A549 (cell line): Measurements from ENCODE around the gene NEUROD1. TPM values are rescaled to one million over a fixed set of nuclear protein-coding genes. Genes with fewer than 3 reads are reported as not detected.

Experiments used
- ATAC-seq, 2 experiments: fragments of 200-7000 bp in 1 of 2; fragments of >200 bp in 1 of 2; cut with Nextera tagmentation in 1 of 2; cut with Tn5 transposase in 1 of 2; 3 replicates each; pipeline versions ENCODE4 v1.8.0 to v1.9.1; 2018 to 2020; ENCODE audit warnings: mild to moderate bottlenecking in 1 of 2, moderate library complexity in 1 of 2
- CTCF ChIA-PET: fragments of 300-600 bp; sonication (Branson Sonifier 250); formaldehyde crosslinking; extraction: SDS; loops from one replicate; lab custom pipeline; 2021; ENCODE audit warnings: antibody characterized with exemption, inconsistent platforms; lab: Yijun Ruan, JAX
- POLR2A ChIA-PET: fragments of 350-600 bp; formaldehyde crosslinking; extraction: SDS; loops from one replicate; lab custom pipeline; 2021; ENCODE audit warnings: antibody characterized with exemption, inconsistent platforms; lab: Yijun Ruan, JAX
- DNase-seq, 2 experiments: peaks; one replicate each; pipeline versions ENCODE4 v3.0.0 to v3.0.0-alpha.2; 2011 to 2016; ENCODE audit warnings: low read depth in 1 of 2, low spot score in 1 of 2
- FAIRE-seq: peaks from 2 replicates; lab custom pipeline; 2011; peaks lifted over from hg19 to GRCh38; lab: Jason Lieb, UNC
- H3K27ac ChIP-seq, 2 experiments: fragments of >200 bp; sonication (Bioruptor Twin); formaldehyde crosslinking; 3 replicates each; pipeline ENCODE4 v1.5.1; 2016 to 2017
- H3K4me1 ChIP-seq: fragments of >200 bp; sonication (Bioruptor Twin); formaldehyde crosslinking; 3 replicates; pipeline ENCODE4 v1.6.1; 2016
- H3K4me2 ChIP-seq: fragments of >200 bp; sonication (Bioruptor Twin); formaldehyde crosslinking; 3 replicates; pipeline ENCODE4 v1.6.1; 2016
- H3K4me3 ChIP-seq: fragments of >200 bp; sonication (Bioruptor Twin); formaldehyde crosslinking; 3 replicates; pipeline ENCODE4 v1.5.1; 2016
- H3K9me3 ChIP-seq: fragments of >200 bp; sonication (Bioruptor Twin); formaldehyde crosslinking; 3 replicates; pipeline ENCODE4 v1.6.1; 2016
- BCL3 ChIP-seq: fragments of >200 bp; sonication (Bioruptor Twin); formaldehyde crosslinking; IDR thresholded peaks from 3 replicates; pipeline ENCODE4 v1.6.1; 2016
- EHF ChIP-seq: fragments of 250-450 bp; sonication (Bioruptor Pico); IDR thresholded peaks from 2 replicates; pipeline ENCODE4 v1.5.0; 2020; ENCODE audit warnings: mild to moderate bottlenecking
- FOSB ChIP-seq: fragments of 250-450 bp; sonication (Bioruptor Pico); IDR thresholded peaks from 2 replicates; pipeline ENCODE4 v1.5.0; 2020; ENCODE audit warnings: mild to moderate bottlenecking, moderate library complexity
- FOXS1 ChIP-seq: fragments of 250-450 bp; sonication (Bioruptor Pico); IDR thresholded peaks from 2 replicates; pipeline ENCODE4 v1.5.0; 2020; ENCODE audit warnings: mild to moderate bottlenecking, moderate library complexity
- HDAC2 ChIP-seq: fragments of 200-600 bp; sonication (generic); IDR thresholded peaks from 2 replicates; pipeline ENCODE4 v1.6.1; 2016
- HEYL ChIP-seq: fragments of 250-450 bp; sonication (Bioruptor Pico); IDR thresholded peaks from 2 replicates; pipeline ENCODE4 v1.8.0; 2021; ENCODE audit warnings: mild to moderate bottlenecking, moderate library complexity
- HOXB5 ChIP-seq: fragments of 250-450 bp; sonication (Bioruptor Pico); IDR thresholded peaks from 2 replicates; pipeline ENCODE4 v1.5.0; 2020; ENCODE audit warnings: mild to moderate bottlenecking, moderate library complexity
- JUN ChIP-seq, 2 experiments: fragments of >200 bp; sonication (Bioruptor Twin); formaldehyde crosslinking; IDR thresholded peaks; 2 replicates in 1 of 2; 3 replicates in 1 of 2; pipeline ENCODE4 v1.6.1; 2016 to 2017
- JUNB ChIP-seq: fragments of >200 bp; sonication (Bioruptor Twin); formaldehyde crosslinking; IDR thresholded peaks from 2 replicates; pipeline ENCODE4 v1.6.1; 2016
- KDM5A ChIP-seq: fragments of 200-600 bp; sonication (generic); IDR thresholded peaks from 2 replicates; pipeline ENCODE4 v1.6.1; 2016; ENCODE audit warnings: antibody characterized with exemption, mild to moderate bottlenecking
- MYC ChIP-seq: IDR thresholded peaks from 2 replicates; pipeline ENCODE4 v1.6.1; 2012; ENCODE audit warnings: mild to moderate bottlenecking, inconsistent platforms, low read length, improper control_type of control experiment, borderline replicate concordance
- NFE2L2 ChIP-seq: fragments of 150-350 bp; conservative IDR thresholded peaks from 2 replicates; pipeline ENCODE4 v1.6.1; 2014; ENCODE audit warnings: low read length
- POLR2A ChIP-seq: IDR thresholded peaks from 2 replicates; pipeline ENCODE4 v1.6.1; 2012; ENCODE audit warnings: mild to moderate bottlenecking, low read length
- RCOR1 ChIP-seq: fragments of 150-350 bp; IDR thresholded peaks from 2 replicates; pipeline ENCODE4 v1.6.1; 2014; ENCODE audit warnings: antibody characterized with exemption, low read length, low read depth
- USF2 ChIP-seq: fragments of 450-650 bp; IDR thresholded peaks from 2 replicates; pipeline ENCODE4 v1.6.1; 2014; ENCODE audit warnings: antibody characterized with exemption
- ZFP36 ChIP-seq: fragments of 450-650 bp; IDR thresholded peaks from 2 replicates; pipeline ENCODE4 v1.6.1; 2014; ENCODE audit warnings: borderline replicate concordance; ENCODE audit not compliant: partially characterized antibody
- ZNF302 ChIP-seq: fragments of 250-450 bp; sonication (Bioruptor Pico); IDR thresholded peaks from 2 replicates; pipeline ENCODE4 v1.9.0; 2021; ENCODE audit warnings: inconsistent platforms, mild to moderate bottlenecking, moderate library complexity
- WGBS: methylation state at CpG from one replicate; pipeline ENCODE4 v1.1.6; 2017; ENCODE audit errors: missing lambda C conversion rate; 5-methylcytosine and 5-hydroxymethylcytosine counted together
- polyA plus RNA-seq, 4 experiments: library from polyadenylated mRNA; depleted of rRNA in 3 of 4; stranded (reverse); fragments of >200 nt; fragmentation: RNase III in 1 of 4; extraction: RNeasy Plus Mini Kit Qiagen cat#74134 plus additional on column Dnase treatment in 1 of 4; gene quantifications; 2 replicates in 3 of 4; 3 replicates in 1 of 4; pipeline ENCODE4 v1.2.3, GENCODE V29; 2011 to 2017
- TF ChIP-seq, protein P1 (sequence below): IDR thresholded peaks from 2 replicates; pipeline ENCODE4 v1.6.1; 2012
- TF ChIP-seq, protein P2 (sequence below): fragments of 200-600 bp; sonication (generic); IDR thresholded peaks from 2 replicates; pipeline ENCODE4 v1.6.1; 2016; ENCODE audit warnings: antibody characterized with exemption, mild to moderate bottlenecking, moderate library complexity

Gene NEUROD1
- polyA plus RNA-seq, 2 of the 4 experiments (the other 2 are of a cell fraction), result not detected

- FAIRE-seq (no peak), ATAC-seq (no peak), DNase-seq (no peak)
- Histone ChIP-seq H3K9me3 (no peaks in the 10 kb centered on the region), H3K27ac (no peak overlapping the region), H3K4me2 (no peak overlapping the region), H3K4me3 (no peak overlapping the region), H3K4me1 (no peaks in the 10 kb centered on the region)
- TF ChIP-seq BCL3 (no peak), HEYL (CRISPR knock-in tag) (no peak), HOXB5 (no peak), NFE2L2 (no peak)
- TF ChIP-seq, protein P1, sequence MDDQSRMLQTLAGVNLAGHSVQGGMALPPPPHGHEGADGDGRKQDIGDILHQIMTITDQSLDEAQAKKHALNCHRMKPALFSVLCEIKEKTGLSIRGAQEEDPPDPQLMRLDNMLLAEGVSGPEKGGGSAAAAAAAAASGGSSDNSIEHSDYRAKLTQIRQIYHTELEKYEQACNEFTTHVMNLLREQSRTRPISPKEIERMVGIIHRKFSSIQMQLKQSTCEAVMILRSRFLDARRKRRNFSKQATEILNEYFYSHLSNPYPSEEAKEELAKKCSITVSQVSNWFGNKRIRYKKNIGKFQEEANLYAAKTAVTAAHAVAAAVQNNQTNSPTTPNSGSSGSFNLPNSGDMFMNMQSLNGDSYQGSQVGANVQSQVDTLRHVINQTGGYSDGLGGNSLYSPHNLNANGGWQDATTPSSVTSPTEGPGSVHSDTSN, result no peak
- POLR2A ChIA-PET, result no interaction called here
- WGBS, result 81% methylated on average over 17 of the region's 17 CpGs
- CTCF ChIA-PET, result interaction anchor here (0.6 kb wide), 1 partner anchor 1486 kb away, joined by 4 read pairs; no protein-coding TSS in a partner anchor
These were observed 14.0 kb upstream of the NEUROD1 start for GRCh38 chr2:181694271-181694670.

DNA sequence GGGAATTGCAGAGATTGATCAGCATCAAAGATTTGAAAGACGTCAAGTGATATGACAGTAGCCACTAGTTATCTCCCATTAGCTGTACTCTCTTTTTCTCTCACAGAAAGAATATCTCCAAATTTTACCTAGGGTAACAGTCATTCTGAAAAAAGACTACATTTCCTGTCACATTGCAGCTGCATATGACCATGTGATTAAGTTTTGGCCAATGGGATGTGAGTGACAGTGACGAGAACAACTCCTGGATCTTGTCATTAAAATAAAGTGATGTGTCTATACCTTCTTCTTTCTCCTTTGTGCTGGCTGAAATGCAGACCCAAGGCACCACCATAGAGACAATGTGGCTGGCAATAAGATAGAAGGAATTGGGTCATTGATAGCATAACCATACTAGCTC, 10.5 kb upstream of the NEUROD1 start:
- POLR2A ChIA-PET, result no interaction called here
- H3K27ac ChIP-seq, result no peak overlapping the region
- TF ChIP-seq RCOR1, result no peak
- TF ChIP-seq, all 56 proteins: peak for 0
- ATAC-seq (no peak), DNase-seq (no peak), FAIRE-seq (no peak)
- Histone ChIP-seq H3K9me3 (no peaks in the 10 kb centered on the region), H3K4me1 (no peaks in the 10 kb centered on the region), H3K4me3 (no peak overlapping the region), H3K4me2 (no peak overlapping the region)
- WGBS, result 53% methylated on average over 2 of the region's 2 CpGs
- CTCF ChIA-PET, result interaction anchor here (0.9 to 1.5 kb wide), 4 partner anchors 117 to 386 kb away, joined by 3 read pairs; no protein-coding TSS in a partner anchor

- no peak overlapping the region for H3K4me2 ChIP-seq
- ChIA-PET CTCF (no interaction called here), POLR2A (no interaction called here)
- H3K9me3 ChIP-seq, result no peaks in the 10 kb centered on the region
- ATAC-seq (no peak), FAIRE-seq (no peak), DNase-seq (no peak)
- no peak for TF ChIP-seq FOXS1 (CRISPR knock-in tag)
- TF ChIP-seq MYC, result no peak
- no peak for TF ChIP-seq HDAC2
- no peak for TF ChIP-seq POLR2A
- no peak for TF ChIP-seq KDM5A
- TF ChIP-seq ZFP36, result no peak
- TF ChIP-seq JUNB, result no peak
- no peak for TF ChIP-seq USF2
- TF ChIP-seq RCOR1, result no peak
- no peak for TF ChIP-seq FOSB
- 0 out of 3 replicates have a peak, but pooled peaks cover 3% of the 10 kb centered on the region for H3K4me1 ChIP-seq
- no peak overlapping the region for H3K27ac ChIP-seq
- no peak overlapping the region for H3K4me3 ChIP-seq
- 54% methylated on average over 6 of the region's 6 CpGs for WGBS
These were observed 6.4 kb upstream of the NEUROD1 start for GRCh38 chr2:181686576-181687185.

DNA sequence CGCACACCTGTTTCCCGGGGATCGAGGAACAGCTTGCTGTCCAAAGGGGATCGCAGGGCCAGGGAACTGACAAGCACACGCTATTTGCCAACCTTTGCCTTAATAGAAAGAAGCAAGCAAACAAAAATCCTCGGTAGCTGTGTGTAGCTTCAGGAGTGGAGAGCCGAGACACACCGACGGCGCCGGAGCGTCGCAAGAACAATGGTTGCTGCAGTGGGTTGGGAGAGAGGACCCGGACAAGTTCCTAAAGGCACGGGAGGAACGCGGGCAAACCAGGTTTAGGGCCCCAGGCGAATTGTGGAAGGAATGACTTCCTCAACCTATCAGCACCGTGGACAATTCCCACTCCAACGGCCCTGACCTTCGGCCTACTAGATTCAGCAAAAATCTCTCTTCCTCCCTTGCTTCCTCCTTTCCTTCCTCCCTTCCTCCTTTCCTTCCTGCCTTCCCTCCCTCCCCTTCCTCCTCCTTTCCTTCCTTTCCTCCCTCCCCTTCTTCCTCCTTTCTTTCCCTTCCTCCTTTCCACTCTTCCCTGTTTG, 4.9 kb upstream of the NEUROD1 start:
- FAIRE-seq (no peak), ATAC-seq (no peak), DNase-seq (no peak)
- H3K4me2 ChIP-seq, result no peak overlapping the region
- POLR2A ChIA-PET, result no interaction called here
- CTCF ChIA-PET, result no interaction called here
- TF ChIP-seq EHF (CRISPR knock-in tag) (no peak), ZNF302 (CRISPR knock-in tag) (no peak), JUN (IDR thresholded peaks at IDR 0.05) (no peak)
- TF ChIP-seq, protein P2, sequence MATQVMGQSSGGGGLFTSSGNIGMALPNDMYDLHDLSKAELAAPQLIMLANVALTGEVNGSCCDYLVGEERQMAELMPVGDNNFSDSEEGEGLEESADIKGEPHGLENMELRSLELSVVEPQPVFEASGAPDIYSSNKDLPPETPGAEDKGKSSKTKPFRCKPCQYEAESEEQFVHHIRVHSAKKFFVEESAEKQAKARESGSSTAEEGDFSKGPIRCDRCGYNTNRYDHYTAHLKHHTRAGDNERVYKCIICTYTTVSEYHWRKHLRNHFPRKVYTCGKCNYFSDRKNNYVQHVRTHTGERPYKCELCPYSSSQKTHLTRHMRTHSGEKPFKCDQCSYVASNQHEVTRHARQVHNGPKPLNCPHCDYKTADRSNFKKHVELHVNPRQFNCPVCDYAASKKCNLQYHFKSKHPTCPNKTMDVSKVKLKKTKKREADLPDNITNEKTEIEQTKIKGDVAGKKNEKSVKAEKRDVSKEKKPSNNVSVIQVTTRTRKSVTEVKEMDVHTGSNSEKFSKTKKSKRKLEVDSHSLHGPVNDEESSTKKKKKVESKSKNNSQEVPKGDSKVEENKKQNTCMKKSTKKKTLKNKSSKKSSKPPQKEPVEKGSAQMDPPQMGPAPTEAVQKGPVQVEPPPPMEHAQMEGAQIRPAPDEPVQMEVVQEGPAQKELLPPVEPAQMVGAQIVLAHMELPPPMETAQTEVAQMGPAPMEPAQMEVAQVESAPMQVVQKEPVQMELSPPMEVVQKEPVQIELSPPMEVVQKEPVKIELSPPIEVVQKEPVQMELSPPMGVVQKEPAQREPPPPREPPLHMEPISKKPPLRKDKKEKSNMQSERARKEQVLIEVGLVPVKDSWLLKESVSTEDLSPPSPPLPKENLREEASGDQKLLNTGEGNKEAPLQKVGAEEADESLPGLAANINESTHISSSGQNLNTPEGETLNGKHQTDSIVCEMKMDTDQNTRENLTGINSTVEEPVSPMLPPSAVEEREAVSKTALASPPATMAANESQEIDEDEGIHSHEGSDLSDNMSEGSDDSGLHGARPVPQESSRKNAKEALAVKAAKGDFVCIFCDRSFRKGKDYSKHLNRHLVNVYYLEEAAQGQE, result peak; percentile 39; the same call in 1 of the 2 replicates
- WGBS, result 70% methylated on average over 21 of the region's 21 CpGs
- no peaks in the 10 kb centered on the region for H3K9me3 ChIP-seq
- H3K4me1 ChIP-seq, result peaks cover 11% of the 10 kb centered on the region; the same call in 2 of the 3 replicates
- no peak overlapping the region for H3K27ac ChIP-seq
- H3K4me3 ChIP-seq, result no peak overlapping the region
